Measurements from ENCODE around the gene FAM163B.

The FAM163B gene

GRCh38 chr9:133609311-133610098, at the start of gene FAM163B:
TSS of gene FAM163B (minus strand) at chr9:133609389. CDS start at chr9:133580223, 29,166 bp downstream.
- DNase-seq, result peak; percentile 50

GRCh38 chr9:133657120-133657661, 48.0 kb upstream of the FAM163B start:
- peak; percentile 35 for DNase-seq

- DNase-seq, result peak; percentile 62
These were observed 47.3 kb upstream of the FAM163B start for GRCh38 chr9:133656211-133657119.

- DNase-seq, result no peak
These were observed 46.5 kb upstream of the FAM163B start for GRCh38 chr9:133655701-133656100.

- no peak for DNase-seq
These were observed 45.8 kb upstream of the FAM163B start for GRCh38 chr9:133654736-133655657.

- DNase-seq, result no peak
These were observed 44.4 kb upstream of the FAM163B start for GRCh38 chr9:133653638-133654037.

- no peak for DNase-seq
These were observed 40.8 kb upstream of the FAM163B start for GRCh38 chr9:133650026-133650425.

GRCh38 chr9:133649194-133649593, 40.0 kb upstream of the FAM163B start:
- no peak for DNase-seq

- DNase-seq, result no peak
These were observed 38.7 kb upstream of the FAM163B start for GRCh38 chr9:133647765-133648469.

GRCh38 chr9:133647148-133647547, 38.0 kb upstream of the FAM163B start:
- no peak for DNase-seq

- no peak for DNase-seq
These were observed 36.0 kb upstream of the FAM163B start for GRCh38 chr9:133645021-133645765.

GRCh38 chr9:133643978-133644760, 35.0 kb upstream of the FAM163B start:
- DNase-seq, result no peak

- DNase-seq, result no peak
These were observed 34.2 kb upstream of the FAM163B start for GRCh38 chr9:133643362-133643755.

- no peak for DNase-seq
These were observed 33.6 kb upstream of the FAM163B start for GRCh38 chr9:133642708-133643361.

- no peak for DNase-seq
These were observed 32.8 kb upstream of the FAM163B start for GRCh38 chr9:133641861-133642595.

- DNase-seq, result no peak
These were observed 32.1 kb upstream of the FAM163B start for GRCh38 chr9:133641396-133641655.

- DNase-seq, result no peak
These were observed 31.6 kb upstream of the FAM163B start for GRCh38 chr9:133640580-133641395.

- DNase-seq, result no peak
These were observed 31.0 kb upstream of the FAM163B start for GRCh38 chr9:133640160-133640559.
